ENCODE results near the gene PRKN. TPM values are rescaled to one million over a fixed set of nuclear protein-coding genes. Genes with fewer than 3 reads are reported as not detected.

The PRKN gene
- total RNA-seq, 6 experiments from 2014 or later = 0.32 TPM; not detected in 5

DNA sequence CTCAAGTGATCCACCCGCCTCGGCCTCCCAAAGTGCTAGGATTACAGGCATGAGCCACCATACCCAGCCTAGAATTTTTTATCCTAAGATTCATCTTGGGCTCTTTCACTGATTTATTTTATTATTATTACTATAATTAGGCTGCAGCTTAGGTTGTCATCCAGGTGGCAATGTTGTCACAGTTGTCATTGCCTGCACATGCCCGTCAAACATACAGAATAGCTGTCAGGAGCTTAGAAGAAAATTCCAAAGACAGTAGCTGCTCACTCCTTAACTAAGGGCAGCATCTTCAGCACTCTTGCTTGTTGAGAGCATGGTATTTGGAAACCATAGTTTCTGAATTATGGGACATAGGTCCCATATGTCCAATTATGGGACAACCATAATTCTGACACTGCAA lies 1118.8 kb downstream of the PRKN start:
- Mint-ChIP-seq H3K4me1 (ENCODE audit: low read depth) (no peaks in the 10 kb centered on the region), H3K27ac (no peak overlapping the region), H3K36me3 (ENCODE audit: low read depth) (peaks cover 10% of the 10 kb centered on the region; the same call in 1 of the 2 replicates), H3K27me3 (ENCODE audit: insufficient read depth) (no peaks in the 10 kb centered on the region), H3K4me3 (no peak overlapping the region), H3K9me3 (peaks cover 68% of the 10 kb centered on the region)
- no peak for DNase-seq
- TF ChIP-seq, protein P1, sequence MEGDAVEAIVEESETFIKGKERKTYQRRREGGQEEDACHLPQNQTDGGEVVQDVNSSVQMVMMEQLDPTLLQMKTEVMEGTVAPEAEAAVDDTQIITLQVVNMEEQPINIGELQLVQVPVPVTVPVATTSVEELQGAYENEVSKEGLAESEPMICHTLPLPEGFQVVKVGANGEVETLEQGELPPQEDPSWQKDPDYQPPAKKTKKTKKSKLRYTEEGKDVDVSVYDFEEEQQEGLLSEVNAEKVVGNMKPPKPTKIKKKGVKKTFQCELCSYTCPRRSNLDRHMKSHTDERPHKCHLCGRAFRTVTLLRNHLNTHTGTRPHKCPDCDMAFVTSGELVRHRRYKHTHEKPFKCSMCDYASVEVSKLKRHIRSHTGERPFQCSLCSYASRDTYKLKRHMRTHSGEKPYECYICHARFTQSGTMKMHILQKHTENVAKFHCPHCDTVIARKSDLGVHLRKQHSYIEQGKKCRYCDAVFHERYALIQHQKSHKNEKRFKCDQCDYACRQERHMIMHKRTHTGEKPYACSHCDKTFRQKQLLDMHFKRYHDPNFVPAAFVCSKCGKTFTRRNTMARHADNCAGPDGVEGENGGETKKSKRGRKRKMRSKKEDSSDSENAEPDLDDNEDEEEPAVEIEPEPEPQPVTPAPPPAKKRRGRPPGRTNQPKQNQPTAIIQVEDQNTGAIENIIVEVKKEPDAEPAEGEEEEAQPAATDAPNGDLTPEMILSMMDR (IDR thresholded peaks at IDR 0.05) = no peak

DNA sequence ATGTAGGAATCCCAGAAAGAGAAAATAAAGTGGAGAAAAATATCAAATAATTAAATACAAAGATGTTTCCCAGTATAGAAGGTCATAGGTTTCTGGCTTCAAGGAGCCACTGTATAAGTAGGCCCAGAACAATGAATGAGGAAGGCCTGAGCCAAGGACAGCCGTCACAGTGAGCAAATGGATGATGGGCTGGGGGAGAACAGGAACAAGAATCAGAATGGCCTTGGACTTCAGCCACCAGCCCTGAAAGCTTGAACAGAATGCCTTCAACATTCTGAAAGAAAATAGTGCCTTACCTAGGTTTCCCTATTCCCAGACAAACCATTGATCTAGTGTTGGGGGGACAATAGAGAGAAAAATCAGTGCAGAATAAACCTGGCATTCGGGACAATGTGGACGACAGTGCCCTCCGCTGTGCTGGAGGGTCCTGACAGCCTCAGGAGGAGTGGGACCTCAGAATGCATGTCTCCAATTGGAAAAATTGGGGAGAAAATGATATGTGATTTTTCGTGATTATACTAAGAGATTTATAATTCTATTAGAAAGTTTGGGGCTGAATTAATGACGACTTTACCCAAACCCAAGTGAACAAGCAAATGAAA lies 1119.8 kb downstream of the PRKN start:
- no peaks in the 10 kb centered on the region for H3K4me1 Mint-ChIP-seq (ENCODE audit: low read depth)
- peaks cover 10% of the 10 kb centered on the region; the same call in 1 of the 2 replicates for H3K36me3 Mint-ChIP-seq (ENCODE audit: low read depth)
- H3K9me3 Mint-ChIP-seq = peaks cover 61% of the 10 kb centered on the region
- no peaks in the 10 kb centered on the region for H3K27me3 Mint-ChIP-seq (ENCODE audit: insufficient read depth)
- no peak overlapping the region for H3K27ac Mint-ChIP-seq
- TF ChIP-seq, protein P1 (IDR thresholded peaks at IDR 0.05) = no peak
- H3K4me3 Mint-ChIP-seq = no peak overlapping the region
- DNase-seq = no peak

DNA sequence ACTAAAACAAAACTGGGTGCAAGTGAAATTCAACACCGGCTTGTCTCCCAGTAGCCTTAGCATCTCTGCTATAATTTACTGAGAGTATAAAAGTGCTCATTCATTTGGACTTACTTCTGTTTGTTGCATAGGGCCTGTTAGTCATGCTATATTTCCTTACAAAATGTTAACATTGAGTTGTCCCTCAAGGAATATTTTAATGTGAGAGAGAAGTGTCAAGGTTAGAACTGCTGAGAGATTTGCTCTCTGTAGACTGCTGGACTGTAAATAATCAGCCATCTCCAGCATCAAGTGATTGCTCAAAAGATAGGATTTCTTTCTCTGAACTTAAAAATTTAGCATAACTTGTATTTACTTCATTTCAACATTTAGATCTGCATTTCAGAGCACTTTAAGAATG lies 1125.2 kb downstream of the PRKN start:
- Mint-ChIP-seq H3K4me3 (no peak overlapping the region), H3K4me1 (ENCODE audit: low read depth) (no peaks in the 10 kb centered on the region), H3K27ac (no peak overlapping the region), H3K9me3 (peaks cover 45% of the 10 kb centered on the region), H3K36me3 (ENCODE audit: low read depth) (peaks cover 5% of the 10 kb centered on the region; the same call in 1 of the 2 replicates), H3K27me3 (ENCODE audit: insufficient read depth) (no peaks in the 10 kb centered on the region)
- DNase-seq = no peak
- TF ChIP-seq, protein P1 (IDR thresholded peaks at IDR 0.05) = no peak

DNA sequence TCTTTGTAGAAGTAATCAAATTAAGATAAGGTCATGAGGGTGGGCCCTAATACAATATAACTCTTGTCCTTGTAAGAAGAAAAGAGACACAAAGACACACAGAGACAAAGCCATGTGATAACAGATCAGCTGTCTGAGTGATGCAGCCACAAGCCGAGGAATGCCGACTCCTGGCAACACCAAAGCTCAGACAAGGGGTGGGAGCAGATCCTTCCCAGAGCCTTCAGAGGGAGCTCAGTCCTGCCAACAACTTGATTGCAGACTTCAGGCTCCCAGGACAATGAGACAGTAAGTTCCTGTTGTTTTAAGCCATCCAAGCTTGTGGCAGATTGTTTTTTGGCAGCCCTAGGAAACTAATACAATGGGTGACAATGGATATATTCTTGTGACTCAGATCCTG lies 1128.7 kb downstream of the PRKN start:
- Mint-ChIP-seq H3K4me3 (no peak overlapping the region), H3K27ac (no peak overlapping the region), H3K36me3 (ENCODE audit: low read depth) (no peaks in the 10 kb centered on the region), H3K9me3 (peaks cover 53% of the 10 kb centered on the region), H3K4me1 (ENCODE audit: low read depth) (no peaks in the 10 kb centered on the region), H3K27me3 (ENCODE audit: insufficient read depth) (no peaks in the 10 kb centered on the region)
- TF ChIP-seq, protein P1 (IDR thresholded peaks at IDR 0.05) = no peak
- DNase-seq = no peak

DNA sequence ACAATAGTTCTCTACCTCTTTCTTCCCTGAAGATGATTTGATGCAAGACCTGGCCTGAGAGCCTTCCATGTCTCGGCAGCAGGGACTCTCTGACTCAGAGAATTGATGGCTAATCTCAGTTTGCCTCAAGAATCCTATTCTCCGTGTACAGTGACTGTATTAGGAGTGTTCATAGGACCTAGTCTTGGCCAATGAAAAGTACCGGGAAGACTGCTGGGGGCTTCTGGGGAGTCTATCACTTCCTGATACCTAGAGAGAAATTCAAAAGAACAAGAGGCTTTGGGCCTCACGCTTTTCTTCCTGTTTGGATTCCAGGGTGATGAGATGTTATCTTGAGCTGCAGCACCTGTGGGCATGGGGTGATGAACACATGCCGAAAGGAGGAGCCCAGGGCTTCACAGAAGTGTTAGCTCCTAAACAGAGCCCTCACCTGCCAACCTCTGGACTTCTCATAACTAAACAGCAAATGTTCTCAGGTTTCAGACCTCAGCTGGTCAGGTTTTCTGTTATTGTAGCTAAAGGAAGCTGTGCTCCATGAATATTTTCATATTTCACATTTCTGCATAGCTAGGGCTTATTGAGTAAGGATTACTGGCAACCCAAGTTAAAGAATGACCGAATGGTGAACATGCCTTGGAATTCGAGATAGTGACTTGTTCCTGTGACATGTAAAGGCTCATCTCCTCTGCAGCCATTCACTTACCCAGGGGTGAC lies 1130.6 kb downstream of the PRKN start:
- H3K27ac Mint-ChIP-seq = no peak overlapping the region

More for the DNA sequence above, 1130.6 kb downstream of the PRKN start:
- 0 out of 2 replicates have a peak, but pooled peaks cover 6% of the 10 kb centered on the region for H3K36me3 Mint-ChIP-seq (ENCODE audit: low read depth)
- no peak overlapping the region for H3K4me3 Mint-ChIP-seq
- H3K9me3 Mint-ChIP-seq = peaks cover 63% of the 10 kb centered on the region
- no peaks in the 10 kb centered on the region for H3K27me3 Mint-ChIP-seq (ENCODE audit: insufficient read depth)
- DNase-seq = no peak
- H3K4me1 Mint-ChIP-seq (ENCODE audit: low read depth) = no peaks in the 10 kb centered on the region
- TF ChIP-seq, protein P1 (IDR thresholded peaks at IDR 0.05) = no peak
